ENCODE data around the gene KIF12.
"Not testable (repeated sequence)": the region's sequence is repeated elsewhere in the genome, so short reads cannot be mapped to it uniquely, and the experiment has no call there.

The KIF12 gene

DNA sequence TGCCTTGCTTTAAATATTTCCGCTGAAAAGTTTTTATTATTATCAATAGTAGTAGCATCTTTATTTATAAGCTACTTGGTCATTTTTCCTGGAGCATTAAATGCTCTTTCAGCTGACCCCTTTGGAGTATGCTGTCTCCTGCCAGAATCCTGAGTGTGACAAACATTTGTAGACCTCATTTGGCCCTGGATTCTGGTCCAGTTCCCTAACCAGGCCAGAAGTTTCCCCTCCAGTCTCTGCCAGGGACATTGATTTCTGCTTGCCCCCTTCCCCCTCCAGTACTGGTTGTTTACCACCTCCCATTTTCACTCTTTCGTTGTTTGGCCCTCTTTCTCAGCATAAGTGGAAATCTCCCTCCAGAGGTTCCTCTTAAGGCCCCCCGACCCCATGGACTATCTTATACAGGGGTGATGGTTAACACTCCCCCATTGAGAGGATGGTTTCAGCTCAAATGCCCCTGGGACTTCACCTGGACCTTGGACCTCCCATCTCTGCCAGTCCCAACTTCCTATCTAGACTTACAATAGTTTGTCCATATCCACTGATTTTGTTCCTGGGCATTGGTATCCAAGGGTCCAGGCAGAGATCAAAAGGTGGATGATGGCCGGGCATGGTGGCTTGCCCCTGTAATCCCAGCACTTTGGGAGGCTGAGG is 31.7 kb upstream of the KIF12 start:
- peaks cover 11 to 54% of the 10 kb centered on the region in 2 experiments for H3K27me3 ChIP-seq (ENCODE audit: control insufficient read depth in 1 of 2, insufficient read depth in 1 of 2, low read length in 2 of 2)
- no peak overlapping the region for H3K23ac ChIP-seq (ENCODE audit: low read length in 2 of 2)
- no peak overlapping the region for H3K4me3 ChIP-seq (ENCODE audit: insufficient read depth in 1 of 2, low read depth in 1 of 2, low read length in 2 of 2)
- H2BK5ac ChIP-seq (ENCODE audit: low read depth, low read length, poor library complexity, severe bottlenecking): no peak overlapping the region
- no peak overlapping the region for H3K18ac ChIP-seq (ENCODE audit: low read depth in 1 of 2, low read length in 2 of 2)
- H3K79me1 ChIP-seq (replicated peaks; ENCODE audit: low read length, poor library complexity, severe bottlenecking): no peaks in the 10 kb centered on the region
- no peak overlapping the region for H3K4me2 ChIP-seq (ENCODE audit: low read length, poor library complexity, severe bottlenecking)
- no peaks in the 10 kb centered on the region for H3K36me3 ChIP-seq (ENCODE audit: control insufficient read depth in 1 of 2, insufficient read depth in 2 of 2, low read depth in 1 of 2, low read length in 2 of 2)
- H2BK120ac ChIP-seq (ENCODE audit: low read depth, low read length): no peak overlapping the region
- no peak overlapping the region for H3K27ac ChIP-seq (ENCODE audit: low read length, poor library complexity, severe bottlenecking)
- no peak overlapping the region for H2AK5ac ChIP-seq (ENCODE audit: low read length, severe bottlenecking)
- H2AFZ ChIP-seq (ENCODE audit: low read depth, low read length): no peak overlapping the region
- no peak overlapping the region for H4K91ac ChIP-seq (ENCODE audit: low read length)
- no peak overlapping the region for H3K9ac ChIP-seq (ENCODE audit: low read length)
- H3K9me3 ChIP-seq (ENCODE audit: control insufficient read depth, low read length): peaks cover 15% of the 10 kb centered on the region
- no peak overlapping the region for H2BK15ac ChIP-seq (ENCODE audit: low read depth, poor library complexity, severe bottlenecking)
- H2BK12ac ChIP-seq (ENCODE audit: low read length in 2 of 2): no peak overlapping the region
- no peak overlapping the region for H4K8ac ChIP-seq (ENCODE audit: low read length)
- no peak overlapping the region for H3K14ac ChIP-seq (ENCODE audit: low read length in 2 of 2)
- no peak for DNase-seq
- WGBS: 68% methylated on average over 3 of the region's 4 CpGs
- no peak overlapping the region for H3K4ac ChIP-seq (ENCODE audit: low read depth in 1 of 2, low read length in 2 of 2)
- peaks cover 7% of the 10 kb centered on the region for H3K4me1 ChIP-seq (ENCODE audit: control insufficient read depth, insufficient read depth, low read depth, low read length)

- Histone ChIP-seq H2BK5ac (ENCODE audit: low read depth, low read length, poor library complexity, severe bottlenecking) (no peak overlapping the region), H2AK5ac (ENCODE audit: low read length, severe bottlenecking) (no peak overlapping the region), H2BK12ac (ENCODE audit: low read length in 2 of 2) (no peak overlapping the region), H3K4me2 (ENCODE audit: low read length, poor library complexity, severe bottlenecking) (no peak overlapping the region), H4K91ac (ENCODE audit: low read length) (no peak overlapping the region), H3K4me1 (ENCODE audit: control insufficient read depth, insufficient read depth, low read depth, low read length) (peaks cover 7% of the 10 kb centered on the region), H3K9ac (ENCODE audit: low read length) (no peak overlapping the region), H3K79me1 (replicated peaks; ENCODE audit: low read length, poor library complexity, severe bottlenecking) (no peaks in the 10 kb centered on the region), H2BK15ac (ENCODE audit: low read depth, poor library complexity, severe bottlenecking) (no peak overlapping the region), H3K4me3 (ENCODE audit: insufficient read depth in 1 of 2, low read depth in 1 of 2, low read length in 2 of 2) (no peak overlapping the region), H3K27ac (ENCODE audit: low read length, poor library complexity, severe bottlenecking) (no peak overlapping the region), H3K18ac (ENCODE audit: low read depth in 1 of 2, low read length in 2 of 2) (no peak overlapping the region), H2AFZ (ENCODE audit: low read depth, low read length) (no peak overlapping the region), H3K36me3 (ENCODE audit: control insufficient read depth in 1 of 2, insufficient read depth in 2 of 2, low read depth in 1 of 2, low read length in 2 of 2) (no peaks in the 10 kb centered on the region), H3K4ac (ENCODE audit: low read depth in 1 of 2, low read length in 2 of 2) (no peak overlapping the region), H3K23ac (ENCODE audit: low read length in 2 of 2) (no peak overlapping the region), H4K8ac (ENCODE audit: low read length) (no peak overlapping the region), H2BK120ac (ENCODE audit: low read depth, low read length) (no peak overlapping the region), H3K27me3 (ENCODE audit: control insufficient read depth in 1 of 2, insufficient read depth in 1 of 2, low read length in 2 of 2) (peaks cover 9 to 51% of the 10 kb centered on the region in 2 experiments), H3K14ac (ENCODE audit: low read length in 2 of 2) (no peak overlapping the region), H3K9me3 (ENCODE audit: control insufficient read depth, low read length) (peaks cover 15% of the 10 kb centered on the region)
- WGBS: 94% methylated on average over 7 of the region's 7 CpGs
- no peak for DNase-seq
Observed at GRCh38 chr9:114130141-114130540, 31.0 kb upstream of the KIF12 start.

DNA sequence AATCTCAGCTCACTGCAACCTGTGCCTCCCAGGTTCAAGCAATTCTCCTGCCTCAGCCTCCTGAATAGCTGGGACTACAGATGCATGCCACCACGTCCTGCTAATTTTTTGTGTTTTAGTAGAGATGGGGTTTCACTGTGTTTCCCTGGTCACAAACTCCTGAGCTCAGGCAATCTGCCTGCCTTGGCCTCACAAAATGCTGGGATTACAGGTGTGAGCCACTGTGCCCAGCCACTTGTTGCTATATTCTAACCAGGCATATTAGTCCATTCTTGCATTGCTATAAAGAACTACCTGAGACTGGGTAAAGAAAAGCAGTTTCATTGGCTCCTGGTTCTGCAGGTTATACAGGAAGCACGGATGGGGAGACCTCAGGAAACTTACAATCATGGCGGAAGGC is 29.7 kb upstream of the KIF12 start:
- not testable (repeated sequence) for H4K91ac ChIP-seq (ENCODE audit: low read length); H2AK5ac ChIP-seq (ENCODE audit: low read length, severe bottlenecking); H2BK5ac ChIP-seq (ENCODE audit: low read depth, low read length, poor library complexity, severe bottlenecking); H3K9ac ChIP-seq (ENCODE audit: low read length); H4K8ac ChIP-seq (ENCODE audit: low read length); H3K4me2 ChIP-seq (ENCODE audit: low read length, poor library complexity, severe bottlenecking); H3K14ac ChIP-seq (ENCODE audit: low read length in 2 of 2); H3K4me1 ChIP-seq (ENCODE audit: control insufficient read depth, insufficient read depth, low read depth, low read length); H2AFZ ChIP-seq (ENCODE audit: low read depth, low read length); DNase-seq; H3K4ac ChIP-seq (ENCODE audit: low read depth in 1 of 2, low read length in 2 of 2); H3K23ac ChIP-seq (ENCODE audit: low read length in 2 of 2); H2BK15ac ChIP-seq (ENCODE audit: low read depth, poor library complexity, severe bottlenecking); H2BK12ac ChIP-seq (ENCODE audit: low read length in 2 of 2); H3K27ac ChIP-seq (ENCODE audit: low read length, poor library complexity, severe bottlenecking); H3K18ac ChIP-seq (ENCODE audit: low read depth in 1 of 2, low read length in 2 of 2); H2BK120ac ChIP-seq (ENCODE audit: low read depth, low read length); H3K4me3 ChIP-seq (ENCODE audit: insufficient read depth in 1 of 2, low read depth in 1 of 2, low read length in 2 of 2); H3K36me3 ChIP-seq (ENCODE audit: control insufficient read depth in 1 of 2, insufficient read depth in 2 of 2, low read depth in 1 of 2, low read length in 2 of 2); H3K79me1 ChIP-seq (replicated peaks; ENCODE audit: low read length, poor library complexity, severe bottlenecking)
- Histone ChIP-seq H3K9me3 (ENCODE audit: control insufficient read depth, low read length) (peaks cover 15% of the 10 kb centered on the region), H3K27me3 (ENCODE audit: control insufficient read depth in 1 of 2, insufficient read depth in 1 of 2, low read length in 2 of 2) (peaks cover 9 to 57% of the 10 kb centered on the region in 2 experiments)
- WGBS: 72% methylated on average over 3 of the region's 3 CpGs

- H2AK5ac ChIP-seq (ENCODE audit: low read length, severe bottlenecking): no peak overlapping the region
- no peak for DNase-seq
- no peaks in the 10 kb centered on the region for H3K79me1 ChIP-seq (replicated peaks; ENCODE audit: low read length, poor library complexity, severe bottlenecking)
- no peak overlapping the region for H2BK5ac ChIP-seq (ENCODE audit: low read depth, low read length, poor library complexity, severe bottlenecking)
- peaks cover 15% of the 10 kb centered on the region for H3K9me3 ChIP-seq (ENCODE audit: control insufficient read depth, low read length)
- H4K8ac ChIP-seq (ENCODE audit: low read length): no peak overlapping the region
- no peak overlapping the region for H3K4ac ChIP-seq (ENCODE audit: low read depth in 1 of 2, low read length in 2 of 2)
- no peak overlapping the region for H3K4me3 ChIP-seq (ENCODE audit: insufficient read depth in 1 of 2, low read depth in 1 of 2, low read length in 2 of 2)
- no peak overlapping the region for H3K27ac ChIP-seq (ENCODE audit: low read length, poor library complexity, severe bottlenecking)
- H2BK12ac ChIP-seq (ENCODE audit: low read length in 2 of 2): no peak overlapping the region
- H3K18ac ChIP-seq (ENCODE audit: low read depth in 1 of 2, low read length in 2 of 2): no peak overlapping the region
- H4K91ac ChIP-seq (ENCODE audit: low read length): no peak overlapping the region
- no peak overlapping the region for H3K14ac ChIP-seq (ENCODE audit: low read length in 2 of 2)
- H3K4me2 ChIP-seq (ENCODE audit: low read length, poor library complexity, severe bottlenecking): no peak overlapping the region
- H2AFZ ChIP-seq (ENCODE audit: low read depth, low read length): no peak overlapping the region
- 80% methylated on average over 13 of the region's 13 CpGs for WGBS
- no peaks in the 10 kb centered on the region for H3K36me3 ChIP-seq (ENCODE audit: control insufficient read depth in 1 of 2, insufficient read depth in 2 of 2, low read depth in 1 of 2, low read length in 2 of 2)
- H2BK15ac ChIP-seq (ENCODE audit: low read depth, poor library complexity, severe bottlenecking): no peak overlapping the region
- H3K23ac ChIP-seq (ENCODE audit: low read length in 2 of 2): no peak overlapping the region
- H3K27me3 ChIP-seq (ENCODE audit: control insufficient read depth in 1 of 2, insufficient read depth in 1 of 2, low read length in 2 of 2): peaks cover 13 to 48% of the 10 kb centered on the region in 2 experiments
- H3K9ac ChIP-seq (ENCODE audit: low read length): no peak overlapping the region
- no peaks in the 10 kb centered on the region for H3K4me1 ChIP-seq (ENCODE audit: control insufficient read depth, insufficient read depth, low read depth, low read length)
- H2BK120ac ChIP-seq (ENCODE audit: low read depth, low read length): no peak overlapping the region
Observed at GRCh38 chr9:114126247-114127060, 27.4 kb upstream of the KIF12 start.

Data from mesenchymal stem cell (in vitro differentiated cells and primary cell).